Subcutaneous abdominal adipose tissue (tissue), 5 donors: ENCODE results near the gene POLA1.
"Not testable (repeated sequence)": the region's sequence is repeated elsewhere in the genome, so short reads cannot be mapped to it uniquely, and the experiment has no call there.

Source experiments
- H3K27ac ChIP-seq: one replicate; pipeline ENCODE4 v1.7.0; 2013; ENCODE audit warnings: low read depth, mild to moderate bottlenecking, inconsistent platforms, low read length, moderate library complexity
- H3K27me3 ChIP-seq, 5 donors: one replicate each; pipeline ENCODE4 v1.7.0; 2013; ENCODE audit warnings: low read length in 5 of 5, inconsistent platforms in 1 of 5; ENCODE audit not compliant: control insufficient read depth in 5 of 5, insufficient read depth in 4 of 5
- H3K36me3 ChIP-seq, 5 donors: one replicate each; pipeline ENCODE4 v1.7.0; 2013; ENCODE audit warnings: low read length in 5 of 5; ENCODE audit not compliant: control insufficient read depth in 5 of 5, insufficient read depth in 5 of 5
- H3K4me1 ChIP-seq, 5 donors: one replicate each; pipeline ENCODE4 v1.7.0; 2013; ENCODE audit warnings: low read length in 5 of 5, mild to moderate bottlenecking in 3 of 5, moderate library complexity in 1 of 5; ENCODE audit not compliant: control insufficient read depth in 5 of 5, insufficient read depth in 5 of 5
- H3K4me3 ChIP-seq, 5 donors: one replicate each; pipeline ENCODE4 v1.7.0; 2013; ENCODE audit warnings: low read length in 5 of 5, low read depth in 1 of 5
- H3K9ac ChIP-seq, 5 donors: one replicate each; pipeline ENCODE4 v1.7.0; 2013; ENCODE audit warnings: low read length in 5 of 5, mild to moderate bottlenecking in 4 of 5, moderate library complexity in 3 of 5
- H3K9me3 ChIP-seq, 5 donors: one replicate each; pipeline ENCODE4 v1.7.0; 2013; ENCODE audit warnings: low read length in 5 of 5; ENCODE audit not compliant: control insufficient read depth in 5 of 5
- donor health status: healthy.
- donor health status: healthy.
- donor health status: healthy.
- donor health status: healthy.
- donor health status: healthy.

Gene POLA1

GRCh38 chrX:24859211-24859841, 165.6 kb downstream of the POLA1 start:
- Histone ChIP-seq H3K27me3 (no peaks in the 10 kb centered on the region), H3K4me1 (peaks cover 0 to 10% (median 5%) of the 10 kb centered on the region in 5 donors), H3K36me3 (no peaks in the 10 kb centered on the region), H3K4me3 (no peak overlapping the region), H3K27ac (no peak overlapping the region), H3K9me3 (no peaks in the 10 kb centered on the region), H3K9ac (no peak overlapping the region)

- no peaks in the 10 kb centered on the region for H3K27me3 ChIP-seq
- H3K27ac ChIP-seq: no peak overlapping the region
Measured at GRCh38 chrX:24860140-24860539, 166.4 kb downstream of the POLA1 start.

GRCh38 chrX:24862343-24862742, 168.6 kb downstream of the POLA1 start:
- Histone ChIP-seq H3K9ac (no peak overlapping the region), H3K27ac (no peak overlapping the region), H3K4me3 (no peak overlapping the region), H3K4me1 (peaks cover 0 to 10% (median 5%) of the 10 kb centered on the region in 5 donors), H3K27me3 (no peaks in the 10 kb centered on the region), H3K9me3 (no peaks in the 10 kb centered on the region), H3K36me3 (no peaks in the 10 kb centered on the region)

More at GRCh38 chrX:24860140-24860539, 166.4 kb downstream of the POLA1 start:
- no peak overlapping the region for H3K4me3 ChIP-seq
- no peaks in the 10 kb centered on the region for H3K9me3 ChIP-seq
- peaks cover 0 to 10% (median 5%) of the 10 kb centered on the region in 5 donors for H3K4me1 ChIP-seq
- H3K9ac ChIP-seq: no peak overlapping the region
- no peaks in the 10 kb centered on the region for H3K36me3 ChIP-seq

GRCh38 chrX:24863779-24864178, 170.1 kb downstream of the POLA1 start:
- not testable (repeated sequence) for H3K4me1 ChIP-seq, H3K27me3 ChIP-seq, H3K9me3 ChIP-seq, H3K4me3 ChIP-seq, H3K27ac ChIP-seq, H3K9ac ChIP-seq, H3K36me3 ChIP-seq

GRCh38 chrX:24870143-24870542, 176.4 kb downstream of the POLA1 start:
- Histone ChIP-seq H3K27ac (no peak overlapping the region), H3K9me3 (no peaks in the 10 kb centered on the region), H3K9ac (no peak overlapping the region), H3K27me3 (peaks cover 0 to 4% (median 0%) of the 10 kb centered on the region in 5 donors), H3K4me3 (no peak overlapping the region), H3K4me1 (no peaks in the 10 kb centered on the region), H3K36me3 (no peaks in the 10 kb centered on the region)

GRCh38 chrX:24874604-24875247, 181.0 kb downstream of the POLA1 start:
- no peaks in the 10 kb centered on the region for H3K27me3 ChIP-seq
- H3K27ac ChIP-seq: no peak overlapping the region

GRCh38 chrX:24876530-24877287, 183.0 kb downstream of the POLA1 start:
- no peak overlapping the region for H3K27ac ChIP-seq
- no peaks in the 10 kb centered on the region for H3K36me3 ChIP-seq
- no peaks in the 10 kb centered on the region for H3K4me1 ChIP-seq
- no peak overlapping the region for H3K9ac ChIP-seq
- no peaks in the 10 kb centered on the region for H3K9me3 ChIP-seq
- no peak overlapping the region for H3K4me3 ChIP-seq
- H3K27me3 ChIP-seq: no peaks in the 10 kb centered on the region

More at GRCh38 chrX:24874604-24875247, 181.0 kb downstream of the POLA1 start:
- Histone ChIP-seq H3K36me3 (no peaks in the 10 kb centered on the region), H3K9ac (no peak overlapping the region), H3K4me1 (no peaks in the 10 kb centered on the region), H3K9me3 (no peaks in the 10 kb centered on the region), H3K4me3 (no peak overlapping the region)

GRCh38 chrX:24877288-24877664, 183.6 kb downstream of the POLA1 start:
- Histone ChIP-seq H3K4me1 (no peaks in the 10 kb centered on the region), H3K27ac (no peak overlapping the region)

GRCh38 chrX:24877854-24878650, 184.3 kb downstream of the POLA1 start:
- Histone ChIP-seq H3K36me3 (no peaks in the 10 kb centered on the region), H3K27me3 (no peaks in the 10 kb centered on the region)

More at GRCh38 chrX:24877288-24877664, 183.6 kb downstream of the POLA1 start:
- H3K9me3 ChIP-seq: no peaks in the 10 kb centered on the region
- H3K9ac ChIP-seq: no peak overlapping the region
- H3K27me3 ChIP-seq: no peaks in the 10 kb centered on the region
- H3K4me3 ChIP-seq: no peak overlapping the region
- no peaks in the 10 kb centered on the region for H3K36me3 ChIP-seq

More at GRCh38 chrX:24877854-24878650, 184.3 kb downstream of the POLA1 start:
- no peak overlapping the region for H3K27ac ChIP-seq
- H3K4me3 ChIP-seq: no peak overlapping the region
- H3K9ac ChIP-seq: no peak overlapping the region
- no peaks in the 10 kb centered on the region for H3K4me1 ChIP-seq
- no peaks in the 10 kb centered on the region for H3K9me3 ChIP-seq
